ENCODE results near the gene ARHGEF3. TPM values are rescaled to one million over a fixed set of nuclear protein-coding genes. Genes with fewer than 3 reads are reported as not detected.
A peak's percentile ranks its signal among the peaks of the same experiment; 100 is the strongest.

Gene ARHGEF3
- total and polyA plus RNA-seq, 9 donors, result 23.5 to 48.2 (median 39.5) TPM

- Histone ChIP-seq H3K27ac (no peak overlapping the region), H3K36me3 (no peaks in the 10 kb centered on the region), H3K9me3 (no peaks in the 10 kb centered on the region), H3K4me1 (ENCODE audit: insufficient read depth) (no peaks in the 10 kb centered on the region), H3K4me3 (no peak overlapping the region), H3K27me3 (no peaks in the 10 kb centered on the region)
- TF ChIP-seq CTCF (IDR thresholded peaks at IDR 0.05), result no peak
- no peak for TF ChIP-seq POLR2A (IDR thresholded peaks at IDR 0.05)
- no peak for TF ChIP-seq EP300 (IDR thresholded peaks at IDR 0.05)
- WGBS, 3 donors, result 77 to 81% (median 81%) methylated on average over 6 of the region's 6 CpGs
- intact Hi-C loops (cut with DNase I), result no loop called here
- no peak for DNase-seq
These were observed 9.1 kb upstream of the ARHGEF3 start for GRCh38 chr3:56810577-56811545.

- Histone ChIP-seq H3K27ac (no peak overlapping the region), H3K36me3 (no peaks in the 10 kb centered on the region), H3K27me3 (no peaks in the 10 kb centered on the region), H3K4me1 (ENCODE audit: insufficient read depth) (no peaks in the 10 kb centered on the region), H3K4me3 (no peak overlapping the region), H3K9me3 (no peaks in the 10 kb centered on the region)
- intact Hi-C loops (cut with DNase I), result loop anchor here in 1 of 4 donors (10.0 kb wide), 1 partner anchor 178 kb away; no protein-coding TSS in a partner anchor
- no peak for DNase-seq
- TF ChIP-seq CTCF (IDR thresholded peaks at IDR 0.05), result no peak
- no peak for TF ChIP-seq POLR2A (IDR thresholded peaks at IDR 0.05)
- no peak for TF ChIP-seq EP300 (IDR thresholded peaks at IDR 0.05)
- 91 to 98% (median 94%) methylated on average over 5 of the region's 5 CpGs for WGBS, 3 donors
These were observed 4.7 kb upstream of the ARHGEF3 start for GRCh38 chr3:56806407-56806806.

- no peak overlapping the region for H3K4me3 ChIP-seq
- no peaks in the 10 kb centered on the region for H3K36me3 ChIP-seq
- H3K27me3 ChIP-seq, result no peaks in the 10 kb centered on the region
- DNase-seq, result no peak
- intact Hi-C loops (cut with DNase I), result loop anchor here (2.0 to 10.0 kb wide), 4 partner anchors 100 to 185 kb away; no protein-coding TSS in a partner anchor
- 91 to 98% (median 94%) methylated on average over 1 of the region's 1 CpG for WGBS, 3 donors
- H3K27ac ChIP-seq, result no peak overlapping the region
- no peaks in the 10 kb centered on the region for H3K9me3 ChIP-seq
- H3K4me1 ChIP-seq (ENCODE audit: insufficient read depth), result peaks cover 2% of the 10 kb centered on the region
- TF ChIP-seq EP300 (IDR thresholded peaks at IDR 0.05) (no peak), POLR2A (IDR thresholded peaks at IDR 0.05) (no peak), CTCF (IDR thresholded peaks at IDR 0.05) (no peak)
These were observed 1.0 kb upstream of the ARHGEF3 start for GRCh38 chr3:56802790-56803189.

GRCh38 chr3:56802378-56802745, 613 bp upstream of the ARHGEF3 start:
- H3K27ac ChIP-seq, result peak overlapping the region in 1 of 2 donors; percentile 45
- no peaks in the 10 kb centered on the region for H3K36me3 ChIP-seq
- intact Hi-C loops (cut with DNase I), result loop anchor here (2.0 to 10.0 kb wide), 4 partner anchors 100 to 185 kb away; no protein-coding TSS in a partner anchor
- H3K4me3 ChIP-seq, result peak overlapping the region; percentile 75
- no peaks in the 10 kb centered on the region for H3K9me3 ChIP-seq
- TF ChIP-seq CTCF (IDR thresholded peaks at IDR 0.05), result no peak
- TF ChIP-seq EP300 (IDR thresholded peaks at IDR 0.05), result no peak
- TF ChIP-seq POLR2A (IDR thresholded peaks at IDR 0.05), result no peak
- WGBS, 3 donors, result 35 to 44% (median 42%) methylated on average over 8 of the region's 8 CpGs
- H3K27me3 ChIP-seq, result no peaks in the 10 kb centered on the region
- DNase-seq, result no peak
- H3K4me1 ChIP-seq (ENCODE audit: insufficient read depth), result peaks cover 2% of the 10 kb centered on the region

All from ovary (tissue), 9 donors.